NCI-H510A (cell line): ENCODE data around the gene WDFY3.
A peak's percentile ranks its signal among the peaks of the same experiment; 100 is the strongest.

Source experiments
- DNase-seq: peaks from one replicate; lab custom pipeline; 2025; lab: John Stamatoyannopoulos, UW

The WDFY3 gene, protein sequence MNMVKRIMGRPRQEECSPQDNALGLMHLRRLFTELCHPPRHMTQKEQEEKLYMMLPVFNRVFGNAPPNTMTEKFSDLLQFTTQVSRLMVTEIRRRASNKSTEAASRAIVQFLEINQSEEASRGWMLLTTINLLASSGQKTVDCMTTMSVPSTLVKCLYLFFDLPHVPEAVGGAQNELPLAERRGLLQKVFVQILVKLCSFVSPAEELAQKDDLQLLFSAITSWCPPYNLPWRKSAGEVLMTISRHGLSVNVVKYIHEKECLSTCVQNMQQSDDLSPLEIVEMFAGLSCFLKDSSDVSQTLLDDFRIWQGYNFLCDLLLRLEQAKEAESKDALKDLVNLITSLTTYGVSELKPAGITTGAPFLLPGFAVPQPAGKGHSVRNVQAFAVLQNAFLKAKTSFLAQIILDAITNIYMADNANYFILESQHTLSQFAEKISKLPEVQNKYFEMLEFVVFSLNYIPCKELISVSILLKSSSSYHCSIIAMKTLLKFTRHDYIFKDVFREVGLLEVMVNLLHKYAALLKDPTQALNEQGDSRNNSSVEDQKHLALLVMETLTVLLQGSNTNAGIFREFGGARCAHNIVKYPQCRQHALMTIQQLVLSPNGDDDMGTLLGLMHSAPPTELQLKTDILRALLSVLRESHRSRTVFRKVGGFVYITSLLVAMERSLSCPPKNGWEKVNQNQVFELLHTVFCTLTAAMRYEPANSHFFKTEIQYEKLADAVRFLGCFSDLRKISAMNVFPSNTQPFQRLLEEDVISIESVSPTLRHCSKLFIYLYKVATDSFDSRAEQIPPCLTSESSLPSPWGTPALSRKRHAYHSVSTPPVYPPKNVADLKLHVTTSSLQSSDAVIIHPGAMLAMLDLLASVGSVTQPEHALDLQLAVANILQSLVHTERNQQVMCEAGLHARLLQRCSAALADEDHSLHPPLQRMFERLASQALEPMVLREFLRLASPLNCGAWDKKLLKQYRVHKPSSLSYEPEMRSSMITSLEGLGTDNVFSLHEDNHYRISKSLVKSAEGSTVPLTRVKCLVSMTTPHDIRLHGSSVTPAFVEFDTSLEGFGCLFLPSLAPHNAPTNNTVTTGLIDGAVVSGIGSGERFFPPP (N-terminal part only)

GRCh38 chr4:84966382-84967242 lies at the start of gene WDFY3:
WDFY3 (minus strand) TSS chr4:84966690; CDS start chr4:84860591, 106,099 bp downstream.
- peak; percentile 75 for DNase-seq

- DNase-seq, result no peak
Observed at GRCh38 chr4:85005865-85006377, 39.4 kb upstream of the WDFY3 start.

DNA sequence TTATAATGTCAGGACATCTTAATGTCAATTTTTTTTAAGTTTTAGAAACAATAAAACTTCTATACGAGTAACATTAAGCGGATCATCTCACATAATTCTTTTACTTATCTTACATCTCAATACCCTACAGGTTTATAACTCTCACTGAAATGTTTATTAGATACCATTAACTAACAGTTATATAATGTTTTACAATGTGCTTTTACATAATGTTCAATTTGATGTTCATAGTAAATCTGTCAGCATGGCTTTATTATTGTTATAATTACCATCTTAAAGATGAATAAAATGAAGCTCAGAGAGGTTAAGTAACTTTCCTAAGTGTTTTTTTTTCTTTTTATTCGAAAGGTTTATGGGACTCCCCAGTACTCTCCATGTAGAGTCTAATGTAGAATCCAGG lies 33.9 kb upstream of the WDFY3 start:
- no peak for DNase-seq

GRCh38 chr4:84995386-84995785 lies 28.9 kb upstream of the WDFY3 start:
- DNase-seq, result no peak

GRCh38 chr4:84994280-84994679 lies 27.8 kb upstream of the WDFY3 start:
- no peak for DNase-seq

- DNase-seq, result no peak
Observed at GRCh38 chr4:84985952-84986351, 19.5 kb upstream of the WDFY3 start.

GRCh38 chr4:84977396-84977795 lies 10.9 kb upstream of the WDFY3 start:
- no peak for DNase-seq

DNA sequence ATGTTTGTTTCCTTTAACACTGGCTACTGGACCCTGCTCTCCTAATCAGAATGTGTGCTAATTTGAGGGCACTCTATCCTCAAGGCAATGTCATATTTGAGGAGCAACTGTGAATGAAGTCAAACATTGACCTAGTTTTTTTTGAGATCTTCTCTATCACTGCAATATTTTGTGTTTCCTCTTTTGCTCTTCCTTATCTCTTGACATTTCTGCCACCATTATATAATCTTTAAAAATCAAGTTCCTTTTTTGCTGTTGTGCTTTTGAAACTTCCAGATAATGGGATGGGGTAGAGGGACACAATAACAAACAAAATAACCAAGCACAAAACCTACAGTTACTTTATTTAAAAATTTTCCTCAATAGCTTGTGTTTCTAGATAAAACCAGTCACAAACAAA lies 7.4 kb upstream of the WDFY3 start:
- no peak for DNase-seq

DNA sequence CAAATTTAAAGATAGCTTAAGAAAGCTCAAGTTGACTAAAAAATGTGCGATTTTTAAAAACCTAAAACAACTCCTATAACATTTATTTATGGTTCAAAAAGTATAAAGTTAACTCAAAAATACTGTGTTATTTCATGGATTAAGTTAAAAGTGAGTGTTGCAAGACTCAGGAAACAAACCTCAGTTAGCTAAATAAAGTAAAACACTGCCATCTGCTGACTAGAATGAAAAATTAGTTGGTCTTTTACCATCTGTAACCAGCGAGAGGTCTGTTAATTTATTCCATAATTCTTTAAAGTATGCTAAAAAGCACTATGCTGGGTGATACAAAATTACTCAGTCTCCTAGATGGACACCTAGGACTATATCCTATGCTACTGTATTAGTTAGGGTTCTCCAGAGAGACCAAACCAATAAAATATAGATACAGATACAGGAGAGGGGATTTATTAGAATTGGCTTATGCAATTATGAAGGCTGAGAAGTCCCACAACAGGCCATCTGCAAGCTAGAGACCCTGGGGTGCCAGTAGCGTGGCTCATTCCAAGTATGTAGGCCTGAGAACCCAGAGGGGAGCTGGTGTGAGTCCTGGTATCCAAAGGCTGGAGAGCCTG lies 4.9 kb upstream of the WDFY3 start:
- DNase-seq, result peak; percentile 3

- DNase-seq, result no peak
Observed at GRCh38 chr4:84968925-84969324, 2.4 kb upstream of the WDFY3 start.

GRCh38 chr4:84967243-84967690 lies 777 bp upstream of the WDFY3 start:
- DNase-seq, result no peak

- peak; percentile 22 for DNase-seq
Observed at GRCh38 chr4:84965553-84966381, 723 bp downstream of the WDFY3 start.

- DNase-seq, result no peak
Observed at GRCh38 chr4:84964995-84965552, 1.4 kb downstream of the WDFY3 start.

- DNase-seq, result no peak
Observed at GRCh38 chr4:84962102-84962501, 4.4 kb downstream of the WDFY3 start.

- DNase-seq, result no peak
Observed at GRCh38 chr4:84958434-84958833, 8.1 kb downstream of the WDFY3 start.

GRCh38 chr4:84957514-84958420 lies 8.7 kb downstream of the WDFY3 start:
- no peak for DNase-seq

GRCh38 chr4:84956014-84956413 lies 10.5 kb downstream of the WDFY3 start:
- peak; percentile 3 for DNase-seq

DNA sequence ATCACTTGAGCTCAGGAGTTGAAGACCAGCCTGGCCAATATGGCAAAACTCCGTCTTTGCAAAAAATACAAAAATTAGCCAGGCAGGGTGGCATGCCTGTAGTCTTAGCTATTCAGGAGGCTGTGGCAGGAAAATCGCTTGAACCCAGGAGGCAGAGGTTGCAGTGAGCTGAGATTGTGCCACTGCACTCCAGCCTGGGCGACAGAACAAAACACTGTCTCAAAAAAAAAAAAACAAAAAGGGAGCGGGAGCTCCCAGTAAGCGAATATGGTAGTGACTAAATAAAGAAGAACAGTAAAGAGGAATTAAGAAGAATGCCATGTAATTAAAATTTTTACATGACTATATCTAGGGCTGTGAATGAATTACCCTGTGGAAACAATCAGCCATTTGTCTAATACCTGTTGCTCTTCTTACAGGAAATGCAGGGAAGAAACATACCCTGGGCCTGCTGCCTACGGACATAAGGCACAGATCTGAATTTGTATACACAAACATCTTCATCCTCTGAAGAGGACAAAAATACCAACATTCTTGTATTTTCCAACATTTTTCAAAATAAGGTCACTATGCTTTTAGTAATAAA lies 11.4 kb downstream of the WDFY3 start:
- no peak for DNase-seq
